AG04450 (cell line): ENCODE measurements around the gene KCNK18. TPM values are rescaled to one million over a fixed set of nuclear protein-coding genes. Genes with fewer than 3 reads are reported as not detected.

Experiments
- CTCF ChIA-PET: fragments of 300-600, 350-600 bp; formaldehyde crosslinking; extraction: SDS; loops from one replicate; lab custom pipeline; 2022; ENCODE audit warnings: antibody characterized with exemption, inconsistent platforms; lab: Charles Lee
- POLR2A ChIA-PET: fragments of 350-600 bp; formaldehyde crosslinking; extraction: SDS; loops from one replicate; lab custom pipeline; 2021; ENCODE audit warnings: antibody characterized with exemption, inconsistent platforms; lab: Yijun Ruan, JAX
- DNase-seq: peaks from one replicate; pipeline ENCODE4 v3.0.0-alpha.2; 2011; ENCODE audit warnings: low read depth, low spot score
- H3K27ac ChIP-seq: one replicate; pipeline ENCODE4 v1.5.1; 2012; ENCODE audit warnings: low read depth, low read length, control low read depth
- H3K27me3 ChIP-seq: one replicate; pipeline ENCODE4 v1.6.0; 2012; ENCODE audit warnings: low read length; ENCODE audit not compliant: control insufficient read depth, insufficient read depth
- H3K4me3 ChIP-seq: 2 replicates; pipeline ENCODE4 v1.5.1; 2011; ENCODE audit warnings: mild to moderate bottlenecking, low read depth, low read length, control low read depth
- H3K9me3 ChIP-seq: 2 replicates; pipeline ENCODE4 v1.5.1; 2012; ENCODE audit warnings: low read length; ENCODE audit not compliant: control insufficient read depth, insufficient read depth
- CTCF ChIP-seq: IDR thresholded peaks from 2 replicates; pipeline ENCODE4 v1.5.1; 2011; ENCODE audit warnings: low read depth, low read length, control low read depth, inconsistent platforms
- polyA plus RNA-seq: library from polyadenylated mRNA; depleted of rRNA; stranded (reverse); fragments of >200 nt; gene quantifications from 2 replicates; pipeline ENCODE4 v1.2.3, GENCODE V29; 2011; rRNA removed
- small RNA-seq: library from RNA; depleted of rRNA; stranded (forward); fragments of <200 nt; gene quantifications from one replicate; pipeline ENCODE3, GENCODE V24; 2012; ENCODE audit warnings: low read depth; ENCODE audit not compliant: insufficient read length

KCNK18 gene
- polyA plus RNA-seq, 1 experiment = not detected

GRCh38 chr10:117256910-117257309, 59.6 kb downstream of the KCNK18 start:
- Histone ChIP-seq H3K9me3 (no peaks in the 10 kb centered on the region), H3K27me3 (peaks cover 8% of the 10 kb centered on the region), H3K27ac (no peak overlapping the region), H3K4me3 (no peak overlapping the region)
- no peak for DNase-seq
- TF ChIP-seq CTCF = no peak
- ChIA-PET CTCF (interaction anchor here (1.5 kb wide), 1 partner anchor 40 kb away, joined by 3 read pairs; no protein-coding TSS in a partner anchor), POLR2A (no interaction called here)

GRCh38 chr10:117257721-117258120, 60.4 kb downstream of the KCNK18 start:
- ChIA-PET CTCF (interaction anchor here (1.5 kb wide), 1 partner anchor 41 kb away, joined by 3 read pairs; no protein-coding TSS in a partner anchor), POLR2A (no interaction called here)
- Histone ChIP-seq H3K9me3 (no peaks in the 10 kb centered on the region), H3K4me3 (no peak overlapping the region), H3K27me3 (peaks cover 8% of the 10 kb centered on the region), H3K27ac (no peak overlapping the region)
- no peak for DNase-seq
- TF ChIP-seq CTCF = no peak

- Histone ChIP-seq H3K9me3 (no peaks in the 10 kb centered on the region), H3K27me3 (peaks cover 10% of the 10 kb centered on the region), H3K27ac (no peak overlapping the region), H3K4me3 (no peak overlapping the region)
- ChIA-PET CTCF (no interaction called here), POLR2A (no interaction called here)
- DNase-seq = no peak
- no peak for TF ChIP-seq CTCF
Observed at GRCh38 chr10:117259279-117259678, 62.0 kb downstream of the KCNK18 start.

Small RNA genes lying within 50 kb of the gene (small RNA-seq; reads per million reads assigned to genes)
- gene MIR3663 = not detected

Other genes starting within 250 kb of the KCNK18 start
- gene SHTN1, start 192.3 kb upstream of the KCNK18 start, polyA plus RNA-seq = 6.7 and 9.9 TPM in 2 replicates
- not detected in 2 replicates for gene VAX1, start 59.2 kb upstream of the KCNK18 start, polyA plus RNA-seq
- 0.01 TPM in 1 of 2 replicates, not detected in the other for gene SLC18A2, start 43.6 kb downstream of the KCNK18 start, polyA plus RNA-seq
- 24.7 and 33.2 TPM in 2 replicates for gene PDZD8, start 178.0 kb downstream of the KCNK18 start, polyA plus RNA-seq